Lower lobe of right lung (tissue), 2 donors: ENCODE measurements around the gene CFAP77. TPM values are rescaled to one million over a fixed set of nuclear protein-coding genes. Genes with fewer than 3 reads are reported as not detected.
A peak's percentile ranks its signal among the peaks of the same experiment; 100 is the strongest.

ENCODE experiments used
- ATAC-seq, 2 donors: fragments of 200-7000 bp; cut with Tn5 transposase; one replicate each; pipeline ENCODE4 v1.9.1; 2020 to 2022; ENCODE audit warnings: mild to moderate bottlenecking in 2 of 2, moderate library complexity in 2 of 2
- DNase-seq: peaks from one replicate; pipeline ENCODE4 v3.0.0-alpha.2; 2020
- H3K27ac ChIP-seq: fragments of 200-600 bp; one replicate; pipeline ENCODE4 v1.8.0; 2022
- H3K27me3 ChIP-seq: fragments of 200-600 bp; one replicate; pipeline ENCODE4 v1.8.0; 2022; ENCODE audit warnings: low read depth
- H3K36me3 ChIP-seq: fragments of 200-600 bp; one replicate; pipeline ENCODE4 v1.8.0; 2022; ENCODE audit warnings: mild to moderate bottlenecking
- H3K4me1 ChIP-seq: fragments of 200-600 bp; one replicate; pipeline ENCODE4 v1.8.0; 2022
- H3K4me3 ChIP-seq: fragments of 200-600 bp; one replicate; pipeline ENCODE4 v1.8.0; 2022; ENCODE audit warnings: mild to moderate bottlenecking
- H3K9me3 ChIP-seq: fragments of 200-600 bp; one replicate; pipeline ENCODE4 v1.8.0; 2022
- intact Hi-C: fragments of 100-400 bp; cut with DNase I; formaldehyde crosslinking; loops from one replicate; pipeline ENCODE4 v1.11.0; 2022
- total RNA-seq: library from RNA; stranded (reverse); fragmentation: NEBNext Ultra II Directional; extraction: Animal tissue kit (Norgen Biotek cat#: 25700); gene quantifications from one replicate; pipeline ENCODE4 v1.2.1, GENCODE V29; 2021
- TF ChIP-seq, protein P1 (sequence below): fragments of 200-600 bp; IDR thresholded peaks from one replicate; pipeline ENCODE4 v1.8.0; 2022; ENCODE audit warnings: antibody characterized with exemption, mild to moderate bottlenecking
- donor health status: DM: no; HTN: yes; CAD: no; lungs with severe emphysema.

The CFAP77 gene
- total RNA-seq, 1 donor from 2014 or later: 3.7 TPM

DNA sequence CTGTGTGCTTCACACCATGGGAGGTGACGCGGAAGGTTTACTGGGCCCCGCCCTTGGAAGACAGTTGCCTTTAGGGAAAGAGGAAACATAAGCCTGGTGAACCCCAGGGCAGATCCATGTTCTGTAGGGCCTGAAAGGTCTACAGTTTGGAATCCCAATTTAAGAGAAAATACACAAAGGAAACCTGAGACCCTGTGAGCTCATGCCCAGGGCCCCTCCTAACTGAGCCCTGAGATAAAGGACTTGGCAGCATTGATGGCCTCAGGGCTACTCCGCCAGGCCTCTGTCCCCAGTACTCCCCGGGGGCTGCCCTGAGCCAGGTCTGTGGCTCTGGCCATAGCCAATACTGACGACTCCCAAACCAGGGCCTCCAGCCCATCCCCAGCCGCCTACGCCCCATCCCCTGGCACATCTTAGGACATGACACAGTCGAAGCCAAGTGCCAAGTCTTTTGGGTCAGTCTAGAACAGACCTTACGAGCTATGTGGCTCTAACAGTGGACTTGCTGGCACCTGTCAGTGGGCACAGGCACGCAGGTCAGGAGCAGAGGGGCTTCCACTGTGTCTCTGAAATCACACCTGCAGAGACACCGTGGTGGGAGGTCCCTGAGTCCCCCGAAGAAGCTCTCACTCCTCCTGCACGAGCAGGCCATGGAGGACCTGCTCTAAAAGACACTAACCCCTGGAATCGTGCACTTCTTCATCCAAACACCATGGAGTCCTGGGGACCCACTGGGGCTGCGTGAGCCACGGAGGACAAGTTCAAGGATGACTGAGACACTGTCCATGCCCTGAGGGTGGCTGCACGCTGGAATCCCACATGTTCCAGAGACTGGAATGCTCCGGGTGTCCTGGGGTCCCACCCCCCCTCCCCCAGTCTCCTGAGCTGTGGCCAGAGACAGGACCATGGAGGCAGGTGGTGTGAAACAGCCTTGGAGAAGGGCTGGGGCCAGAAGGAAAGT, 132.1 kb downstream of the CFAP77 start:
- intact Hi-C loops: no loop called here
- H3K9me3 ChIP-seq: no peaks in the 10 kb centered on the region
- DNase-seq (no peak), ATAC-seq (peak in 1 of 2 donors; percentile 7)
- TF ChIP-seq, protein P1, sequence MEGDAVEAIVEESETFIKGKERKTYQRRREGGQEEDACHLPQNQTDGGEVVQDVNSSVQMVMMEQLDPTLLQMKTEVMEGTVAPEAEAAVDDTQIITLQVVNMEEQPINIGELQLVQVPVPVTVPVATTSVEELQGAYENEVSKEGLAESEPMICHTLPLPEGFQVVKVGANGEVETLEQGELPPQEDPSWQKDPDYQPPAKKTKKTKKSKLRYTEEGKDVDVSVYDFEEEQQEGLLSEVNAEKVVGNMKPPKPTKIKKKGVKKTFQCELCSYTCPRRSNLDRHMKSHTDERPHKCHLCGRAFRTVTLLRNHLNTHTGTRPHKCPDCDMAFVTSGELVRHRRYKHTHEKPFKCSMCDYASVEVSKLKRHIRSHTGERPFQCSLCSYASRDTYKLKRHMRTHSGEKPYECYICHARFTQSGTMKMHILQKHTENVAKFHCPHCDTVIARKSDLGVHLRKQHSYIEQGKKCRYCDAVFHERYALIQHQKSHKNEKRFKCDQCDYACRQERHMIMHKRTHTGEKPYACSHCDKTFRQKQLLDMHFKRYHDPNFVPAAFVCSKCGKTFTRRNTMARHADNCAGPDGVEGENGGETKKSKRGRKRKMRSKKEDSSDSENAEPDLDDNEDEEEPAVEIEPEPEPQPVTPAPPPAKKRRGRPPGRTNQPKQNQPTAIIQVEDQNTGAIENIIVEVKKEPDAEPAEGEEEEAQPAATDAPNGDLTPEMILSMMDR: no peak
- peaks cover 8% of the 10 kb centered on the region for H3K27me3 ChIP-seq
- no peak overlapping the region for H3K27ac ChIP-seq
- no peak overlapping the region for H3K4me3 ChIP-seq
- H3K4me1 ChIP-seq: no peaks in the 10 kb centered on the region
- no peaks in the 10 kb centered on the region for H3K36me3 ChIP-seq

DNA sequence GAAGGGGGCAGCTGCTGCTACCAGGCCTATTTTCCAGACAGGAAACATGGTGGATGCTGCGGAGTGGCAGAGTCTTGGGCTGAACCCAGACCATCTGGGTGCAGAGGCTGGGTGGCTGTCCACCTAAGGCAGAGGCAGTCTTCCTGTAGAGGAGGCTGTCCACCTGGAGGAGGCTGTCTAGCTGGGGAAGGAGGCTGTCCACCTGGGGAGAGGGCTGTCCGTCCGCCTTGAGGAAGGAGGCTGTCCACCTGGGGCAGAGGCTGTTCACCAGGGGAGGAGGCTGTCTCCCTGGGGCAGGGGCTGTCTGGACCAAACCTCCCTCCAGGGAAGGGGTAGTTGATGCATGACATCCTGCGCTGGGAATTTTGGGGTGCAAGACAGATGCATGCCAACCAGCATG, 133.2 kb downstream of the CFAP77 start:
- no peaks in the 10 kb centered on the region for H3K36me3 ChIP-seq
- H3K4me3 ChIP-seq: no peak overlapping the region
- no peak for ATAC-seq
- peaks cover 12% of the 10 kb centered on the region for H3K27me3 ChIP-seq
- TF ChIP-seq, protein P1: no peak
- no peaks in the 10 kb centered on the region for H3K9me3 ChIP-seq
- DNase-seq: no peak
- H3K4me1 ChIP-seq: no peaks in the 10 kb centered on the region
- intact Hi-C loops: no loop called here
- H3K27ac ChIP-seq: no peak overlapping the region

DNA sequence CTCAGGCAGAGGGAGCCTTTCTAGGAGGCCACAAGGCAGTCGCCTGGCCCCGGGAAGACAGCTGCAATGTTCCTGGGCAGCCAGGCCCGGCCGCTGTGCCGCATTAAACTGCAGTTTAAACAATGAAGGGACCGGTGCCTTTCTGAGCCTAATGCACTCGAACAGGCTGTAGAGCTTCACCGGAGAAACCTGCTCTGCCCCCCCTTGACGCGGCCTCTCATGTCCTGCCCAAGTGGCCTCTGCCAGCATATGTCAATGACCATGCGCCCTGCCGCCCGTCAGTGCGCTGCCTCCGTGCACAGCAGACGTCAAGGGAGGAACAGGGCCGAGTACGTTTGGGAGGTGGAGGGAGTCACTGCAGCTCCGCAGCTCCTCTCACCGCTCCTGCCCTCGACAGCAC, 133.9 kb downstream of the CFAP77 start:
- Histone ChIP-seq H3K27ac (no peak overlapping the region), H3K9me3 (no peaks in the 10 kb centered on the region), H3K27me3 (peaks cover 12% of the 10 kb centered on the region), H3K36me3 (no peaks in the 10 kb centered on the region), H3K4me3 (no peak overlapping the region), H3K4me1 (no peaks in the 10 kb centered on the region)
- TF ChIP-seq, protein P1: no peak
- DNase-seq (peak; percentile 55), ATAC-seq (peak; percentile 24 to 55)
- intact Hi-C loops: no loop called here

DNA sequence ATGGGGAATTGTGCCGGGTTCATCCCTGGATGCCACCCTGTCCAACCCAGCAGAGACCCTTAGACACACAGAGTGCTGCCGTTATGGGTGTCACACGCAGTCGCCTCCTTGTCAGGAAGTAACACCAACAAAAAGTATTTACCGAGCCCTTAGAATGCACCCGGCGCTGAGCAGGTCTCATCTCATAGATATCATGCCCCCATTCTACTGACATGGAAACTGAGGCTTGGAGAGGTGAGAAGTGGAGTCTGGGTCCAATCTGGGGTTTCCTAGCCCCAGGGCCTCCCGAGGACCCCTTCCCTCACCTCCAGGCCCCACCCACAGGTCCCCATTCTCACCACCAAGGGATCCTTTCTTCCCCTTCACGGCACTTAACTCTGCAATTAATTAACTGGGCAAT, 135.6 kb downstream of the CFAP77 start:
- ATAC-seq (no peak), DNase-seq (no peak)
- peaks cover 12% of the 10 kb centered on the region for H3K27me3 ChIP-seq
- H3K36me3 ChIP-seq: no peaks in the 10 kb centered on the region
- H3K4me1 ChIP-seq: no peaks in the 10 kb centered on the region
- H3K27ac ChIP-seq: no peak overlapping the region
- intact Hi-C loops: no loop called here
- no peak overlapping the region for H3K4me3 ChIP-seq
- TF ChIP-seq, protein P1: no peak
- no peaks in the 10 kb centered on the region for H3K9me3 ChIP-seq

DNA sequence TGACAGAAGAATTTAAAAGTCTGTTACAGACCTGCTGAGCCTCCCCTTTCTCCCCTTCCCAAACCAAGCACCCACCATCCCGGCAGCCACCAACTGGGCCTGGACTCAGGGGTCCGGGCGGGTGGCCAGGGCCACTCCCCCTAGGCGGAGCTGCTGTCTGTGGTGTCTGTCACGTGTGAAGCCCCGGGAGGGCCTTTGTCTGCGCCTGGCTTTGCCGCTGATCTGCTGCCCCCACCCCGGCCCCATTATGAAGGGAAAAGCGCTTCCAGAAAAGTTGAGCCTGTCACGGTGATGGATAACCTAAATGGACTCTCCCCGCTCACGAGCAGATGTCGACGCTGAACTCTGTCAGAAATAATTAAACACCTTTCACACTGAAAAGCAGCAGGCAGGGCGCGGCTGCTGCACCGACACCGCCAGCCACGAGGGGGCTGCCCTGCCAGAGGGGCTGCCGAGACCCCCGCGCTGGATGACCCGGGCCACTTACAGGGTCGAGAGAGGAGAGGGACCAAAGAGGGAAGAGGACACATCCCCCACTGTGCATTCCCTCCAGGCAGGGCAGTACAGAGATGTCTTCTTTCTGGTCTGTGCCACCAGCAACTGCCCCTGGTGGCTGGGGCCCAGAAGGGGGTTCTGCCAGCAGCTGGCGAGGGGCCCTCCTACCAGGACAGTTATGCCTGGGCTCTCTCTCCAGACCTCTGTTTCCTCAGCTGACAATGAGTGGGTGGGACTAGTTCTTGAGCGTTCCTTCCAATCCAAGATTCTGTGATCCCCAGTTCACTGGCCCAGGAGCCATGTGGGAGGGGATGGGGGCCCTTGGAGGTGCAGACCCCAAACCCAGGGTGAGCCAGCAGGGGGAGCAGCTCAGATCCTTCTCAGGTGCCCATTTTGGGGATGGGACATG, 136.4 kb downstream of the CFAP77 start:
- intact Hi-C loops: no loop called here
- DNase-seq (no peak), ATAC-seq (no peak)
- no peaks in the 10 kb centered on the region for H3K36me3 ChIP-seq
- no peak overlapping the region for H3K4me3 ChIP-seq
- no peak overlapping the region for H3K27ac ChIP-seq
- TF ChIP-seq, protein P1: peak; percentile 8
- H3K4me1 ChIP-seq: no peaks in the 10 kb centered on the region
- peaks cover 13% of the 10 kb centered on the region for H3K27me3 ChIP-seq
- no peaks in the 10 kb centered on the region for H3K9me3 ChIP-seq
